Left lung (tissue), 10 donors: ENCODE results near the gene USP46. TPM values are rescaled to one million over a fixed set of nuclear protein-coding genes. Genes with fewer than 3 reads are reported as not detected.

Source experiments
- ATAC-seq: fragments of 200-7000 bp; cut with Tn5 transposase; one replicate; pipeline ENCODE4 v1.9.1; 2020; ENCODE audit warnings: moderate library complexity
- DNase-seq, 4 donors: peaks; one replicate each; pipeline ENCODE4 v3.0.0-alpha.2; 2013 to 2020
- H3K27ac ChIP-seq, 2 donors: fragments of 200-600 bp; sonication (generic) in 1 of 2; one replicate each; pipeline versions ENCODE4 v1.5.0 to v1.8.0; 2020 to 2021
- H3K27me3 ChIP-seq, 2 donors: fragments of 200-600 bp; sonication (generic) in 1 of 2; one replicate each; pipeline versions ENCODE4 v1.5.0 to v1.8.0; 2020 to 2021
- H3K36me3 ChIP-seq, 2 donors: fragments of 200-600 bp; sonication (generic) in 1 of 2; one replicate each; pipeline versions ENCODE4 v1.5.0 to v1.8.0; 2020 to 2021
- H3K4me1 ChIP-seq, 2 donors: fragments of 200-600 bp; one replicate each; pipeline ENCODE4 v1.8.0; 2021
- H3K4me3 ChIP-seq, 2 donors: fragments of 200-600 bp; sonication (generic) in 1 of 2; one replicate each; pipeline versions ENCODE4 v1.5.0 to v1.8.0; 2020 to 2021; ENCODE audit warnings: mild to moderate bottlenecking in 1 of 2
- H3K9me3 ChIP-seq, 2 donors: fragments of 200-600 bp; sonication (generic) in 1 of 2; one replicate each; pipeline versions ENCODE4 v1.5.0 to v1.8.0; 2020 to 2021
- CTCF ChIP-seq, 2 donors: fragments of 200-600 bp; sonication (generic) in 1 of 2; IDR thresholded peaks; one replicate each; pipeline versions ENCODE4 v1.5.0 to v1.8.0; 2021; ENCODE audit warnings: antibody characterized with exemption in 2 of 2
- intact Hi-C, 2 donors: fragments of 100-400 bp; cut with DNase I; formaldehyde crosslinking; loops; one replicate each; pipeline versions ENCODE4 v1.11.2 to v1.14.2; 2022
- polyA plus RNA-seq, 6 donors: library from polyadenylated mRNA; unstranded; fragments of 120-200 nt; gene quantifications; one replicate each; pipeline ENCODE4 v1.2.1, GENCODE V29; 2013; ENCODE audit not compliant: insufficient read length in 6 of 6
- total RNA-seq, 2 donors: library from RNA; stranded (reverse); fragmentation: NEBNext Ultra II Directional; extraction: Animal tissue kit (Norgen Biotek cat#: 25700); gene quantifications; one replicate each; pipeline ENCODE4 v1.2.1, GENCODE V29; 2021
- donor health status: DM: no; HTN: yes; CAD: no.
- donor health status: DM: no; HTN: no; CAD: no.

Gene USP46
- total and polyA plus RNA-seq, 8 donors = 18.2 to 26.1 (median 24.9) TPM

GRCh38 chr4:52568351-52568750, 90.8 kb downstream of the USP46 start:
- Histone ChIP-seq H3K27ac (no peak overlapping the region), H3K4me3 (no peak overlapping the region), H3K36me3 (no peaks in the 10 kb centered on the region), H3K9me3 (no peaks in the 10 kb centered on the region), H3K27me3 (no peaks in the 10 kb centered on the region), H3K4me1 (no peaks in the 10 kb centered on the region)
- ATAC-seq (no peak), DNase-seq (no peak)
- intact Hi-C loops = no loop called here
- TF ChIP-seq CTCF (IDR thresholded peaks at IDR 0.05) = no peak

- Histone ChIP-seq H3K4me1 (no peaks in the 10 kb centered on the region), H3K9me3 (no peaks in the 10 kb centered on the region), H3K4me3 (no peak overlapping the region), H3K27me3 (no peaks in the 10 kb centered on the region), H3K36me3 (no peaks in the 10 kb centered on the region), H3K27ac (no peak overlapping the region)
- no peak for ATAC-seq
- TF ChIP-seq CTCF (IDR thresholded peaks at IDR 0.05) = no peak
- intact Hi-C loops = no loop called here
- DNase-seq = no peak
These were observed 92.7 kb downstream of the USP46 start for GRCh38 chr4:52566136-52567031.

GRCh38 chr4:52560844-52561280, 98.2 kb downstream of the USP46 start:
- intact Hi-C loops = no loop called here
- H3K9me3 ChIP-seq = no peaks in the 10 kb centered on the region
- no peak for TF ChIP-seq CTCF (IDR thresholded peaks at IDR 0.05)

GRCh38 chr4:52555356-52555716, 103.8 kb downstream of the USP46 start:
- H3K9me3 ChIP-seq = no peaks in the 10 kb centered on the region
- H3K27me3 ChIP-seq = no peaks in the 10 kb centered on the region
- H3K36me3 ChIP-seq = no peaks in the 10 kb centered on the region
- TF ChIP-seq CTCF (IDR thresholded peaks at IDR 0.05) = no peak
- no peaks in the 10 kb centered on the region for H3K4me1 ChIP-seq
- no peak overlapping the region for H3K27ac ChIP-seq
- DNase-seq = no peak
- no peak for ATAC-seq
- H3K4me3 ChIP-seq = no peak overlapping the region
- intact Hi-C loops = no loop called here

More at GRCh38 chr4:52560844-52561280, 98.2 kb downstream of the USP46 start:
- Histone ChIP-seq H3K36me3 (no peaks in the 10 kb centered on the region), H3K4me3 (no peak overlapping the region), H3K27ac (no peak overlapping the region), H3K4me1 (no peaks in the 10 kb centered on the region), H3K27me3 (no peaks in the 10 kb centered on the region)
- ATAC-seq = no peak
- no peak for DNase-seq

- no peak for ATAC-seq
- no peak overlapping the region for H3K4me3 ChIP-seq
- intact Hi-C loops = no loop called here
These were observed 104.3 kb downstream of the USP46 start for GRCh38 chr4:52554612-52555355.

More at GRCh38 chr4:52554612-52555355, 104.3 kb downstream of the USP46 start:
- no peaks in the 10 kb centered on the region for H3K9me3 ChIP-seq
- DNase-seq = no peak
- no peaks in the 10 kb centered on the region for H3K4me1 ChIP-seq
- H3K36me3 ChIP-seq = no peaks in the 10 kb centered on the region
- no peak for TF ChIP-seq CTCF (IDR thresholded peaks at IDR 0.05)
- no peak overlapping the region for H3K27ac ChIP-seq
- no peaks in the 10 kb centered on the region for H3K27me3 ChIP-seq
